HepG2 (cell line): ENCODE measurements around the gene POFUT2. TPM values are rescaled to one million over a fixed set of nuclear protein-coding genes. Genes with fewer than 3 reads are reported as not detected.

Source experiments
- CENPX ChIP-seq: sonication (generic); formaldehyde crosslinking; IDR thresholded peaks from 2 replicates; pipeline ENCODE4 v1.9.0; 2021; ENCODE audit warnings: mild to moderate bottlenecking, missing genetic modification reagents, moderate library complexity
- ERF ChIP-seq: IDR thresholded peaks from 2 replicates; pipeline ENCODE4 v1.6.1; 2018; ENCODE audit warnings: missing biosample characterization, missing genetic modification reagents
- GPBP1L1 ChIP-seq: sonication (generic); formaldehyde crosslinking; IDR thresholded peaks from 2 replicates; pipeline ENCODE4 v1.5.0; 2020; ENCODE audit warnings: mild to moderate bottlenecking, missing genetic modification reagents
- MIER2 ChIP-seq: IDR thresholded peaks from 2 replicates; pipeline ENCODE4 v1.6.1; 2016; ENCODE audit warnings: missing biosample characterization, missing genetic modification reagents
- NFKB2 ChIP-seq: sonication (generic); formaldehyde crosslinking; IDR thresholded peaks from 2 replicates; pipeline ENCODE4 v1.4.0; 2020; ENCODE audit warnings: missing genetic modification reagents, borderline replicate concordance
- SP1 ChIP-seq, 2 experiments: fragments of 450-650 bp in 1 of 2; sonication (generic) in 1 of 2; formaldehyde crosslinking in 1 of 2; IDR thresholded peaks; 2 replicates each; pipeline versions ENCODE4 v1.4.0 to v1.6.1; 2016 to 2020; ENCODE audit warnings: missing genetic modification reagents in 1 of 2
- TEF ChIP-seq: sonication (generic); formaldehyde crosslinking; IDR thresholded peaks from 2 replicates; pipeline ENCODE4 v1.5.0; 2020; ENCODE audit warnings: missing genetic modification reagents
- ZNF136 ChIP-seq: sonication (generic); formaldehyde crosslinking; IDR thresholded peaks from 2 replicates; pipeline ENCODE4 v1.8.1; 2022; ENCODE audit warnings: low read depth, mild to moderate bottlenecking, moderate library complexity, missing genetic modification reagents
- ZNF234 ChIP-seq: sonication (generic); formaldehyde crosslinking; conservative IDR thresholded peaks from 2 replicates; pipeline ENCODE4 v1.5.1; 2020; ENCODE audit warnings: mild to moderate bottlenecking, missing genetic modification reagents
- ZNF510 ChIP-seq: sonication (generic); formaldehyde crosslinking; IDR thresholded peaks from 2 replicates; pipeline ENCODE4 v1.4.0; 2020; ENCODE audit warnings: low read depth, mild to moderate bottlenecking, missing genetic modification reagents
- ZNF562 ChIP-seq: sonication (generic); formaldehyde crosslinking; IDR thresholded peaks from 2 replicates; pipeline ENCODE4 v1.8.0; 2022; ENCODE audit warnings: missing genetic modification reagents, borderline replicate concordance
- ZNF569 ChIP-seq: sonication (generic); formaldehyde crosslinking; IDR thresholded peaks from 2 replicates; pipeline ENCODE4 v1.5.0; 2020; ENCODE audit warnings: mild to moderate bottlenecking, missing genetic modification reagents, moderate library complexity, borderline replicate concordance
- ZNF644 ChIP-seq: IDR thresholded peaks from 2 replicates; pipeline ENCODE4 v1.6.1; 2016; ENCODE audit warnings: low read depth
- ZNF720 ChIP-seq: sonication (generic); formaldehyde crosslinking; IDR thresholded peaks from 2 replicates; pipeline ENCODE4 v1.4.0; 2020; ENCODE audit warnings: missing genetic modification reagents
- ZNF816 ChIP-seq: sonication (generic); formaldehyde crosslinking; IDR thresholded peaks from 2 replicates; pipeline ENCODE4 v1.8.0; 2022; ENCODE audit warnings: missing genetic modification reagents, mild to moderate bottlenecking, borderline replicate concordance
- ZNF839 ChIP-seq: sonication (generic); formaldehyde crosslinking; IDR thresholded peaks from 2 replicates; pipeline ENCODE4 v1.4.0; 2020; ENCODE audit warnings: missing genetic modification reagents, mild to moderate bottlenecking, borderline replicate concordance
- ZSCAN29 ChIP-seq: sonication (generic); formaldehyde crosslinking; conservative IDR thresholded peaks from 2 replicates; pipeline ENCODE4 v1.4.0; 2020; ENCODE audit warnings: mild to moderate bottlenecking, missing genetic modification reagents
- polyA plus RNA-seq, 8 experiments: library from polyadenylated mRNA; depleted of rRNA in 3 of 8; stranded (reverse) in 7 of 8; unstranded in 1 of 8; fragments of >200 nt; fragmentation: Illumina TruSeq in 4 of 8; extraction: Trizol in 4 of 8; gene quantifications; 2 replicates each; pipeline versions ENCODE4 v1.2.1 to v1.2.3, GENCODE V29; 2011 to 2016; ENCODE audit warnings: low read depth in 4 of 8, missing spikeins in 1 of 8, mixed read lengths in 1 of 8; ENCODE audit not compliant: insufficient read depth in 1 of 8
- total RNA-seq, 5 experiments: library from RNA; depleted of rRNA; stranded (reverse); fragments of >200 nt; fragmentation: Illumina TruSeq; extraction: Trizol; gene quantifications; 2 replicates each; pipeline ENCODE4 v1.2.3, GENCODE V29; 2016; ENCODE audit warnings: low read depth in 1 of 5
- TF ChIP-seq, protein P1 (sequence below): sonication (generic); formaldehyde crosslinking; IDR thresholded peaks from 2 replicates; pipeline ENCODE4 v1.9.0; 2021; ENCODE audit warnings: mild to moderate bottlenecking, missing genetic modification reagents
- TF ChIP-seq, protein P2 (sequence below): sonication (generic); formaldehyde crosslinking; IDR thresholded peaks from 2 replicates; pipeline ENCODE4 v1.4.0; 2020; ENCODE audit warnings: missing genetic modification reagents

POFUT2 gene
- total and polyA plus RNA-seq, 2 of the 13 experiments (the other 11 are each of a cell fraction or from before 2014, with no cell fraction given): 22.8 to 24.0 TPM

DNA sequence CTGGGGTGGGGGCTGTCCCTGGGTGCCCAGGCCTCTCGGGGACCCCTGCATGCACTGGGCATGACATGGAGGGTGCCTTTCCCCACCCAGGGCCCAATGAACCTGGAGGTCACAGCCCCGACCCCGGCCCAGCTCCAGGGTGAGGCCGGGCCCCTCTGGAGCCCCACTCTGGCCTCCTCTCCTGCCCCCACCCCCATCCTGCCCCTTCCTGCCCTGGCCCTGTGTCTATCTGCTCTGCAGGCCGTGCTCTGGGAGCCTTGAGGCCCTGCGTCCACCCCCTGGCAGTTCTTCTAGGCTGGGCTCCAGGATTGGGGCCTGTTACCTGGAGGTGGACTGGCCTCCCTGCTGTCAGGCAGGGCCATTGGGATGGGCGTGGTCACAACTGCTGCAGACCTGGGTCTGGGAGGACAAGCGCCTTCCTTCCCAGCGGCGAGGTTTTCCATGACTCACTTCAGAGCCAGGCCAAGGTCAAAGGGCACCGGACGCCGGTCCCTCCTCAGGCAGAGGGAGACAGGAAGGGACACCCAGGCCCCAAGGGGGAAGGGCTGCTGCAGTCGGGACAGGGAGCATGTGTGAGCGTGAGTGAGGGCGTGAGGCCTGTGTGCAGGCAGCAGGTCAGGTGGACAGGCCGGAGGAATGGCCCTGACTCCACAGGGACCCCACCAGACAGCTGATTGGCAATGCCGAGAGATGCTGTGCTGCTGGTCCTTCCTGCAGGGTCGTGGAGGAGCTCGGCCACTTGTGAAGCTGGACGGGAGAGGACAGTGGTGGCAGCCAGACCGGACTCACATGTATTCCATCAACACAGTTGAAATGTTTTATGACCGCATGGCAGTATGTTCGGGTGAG is 31.1 kb upstream of the POFUT2 start (continued):
- TF ChIP-seq, protein P1, sequence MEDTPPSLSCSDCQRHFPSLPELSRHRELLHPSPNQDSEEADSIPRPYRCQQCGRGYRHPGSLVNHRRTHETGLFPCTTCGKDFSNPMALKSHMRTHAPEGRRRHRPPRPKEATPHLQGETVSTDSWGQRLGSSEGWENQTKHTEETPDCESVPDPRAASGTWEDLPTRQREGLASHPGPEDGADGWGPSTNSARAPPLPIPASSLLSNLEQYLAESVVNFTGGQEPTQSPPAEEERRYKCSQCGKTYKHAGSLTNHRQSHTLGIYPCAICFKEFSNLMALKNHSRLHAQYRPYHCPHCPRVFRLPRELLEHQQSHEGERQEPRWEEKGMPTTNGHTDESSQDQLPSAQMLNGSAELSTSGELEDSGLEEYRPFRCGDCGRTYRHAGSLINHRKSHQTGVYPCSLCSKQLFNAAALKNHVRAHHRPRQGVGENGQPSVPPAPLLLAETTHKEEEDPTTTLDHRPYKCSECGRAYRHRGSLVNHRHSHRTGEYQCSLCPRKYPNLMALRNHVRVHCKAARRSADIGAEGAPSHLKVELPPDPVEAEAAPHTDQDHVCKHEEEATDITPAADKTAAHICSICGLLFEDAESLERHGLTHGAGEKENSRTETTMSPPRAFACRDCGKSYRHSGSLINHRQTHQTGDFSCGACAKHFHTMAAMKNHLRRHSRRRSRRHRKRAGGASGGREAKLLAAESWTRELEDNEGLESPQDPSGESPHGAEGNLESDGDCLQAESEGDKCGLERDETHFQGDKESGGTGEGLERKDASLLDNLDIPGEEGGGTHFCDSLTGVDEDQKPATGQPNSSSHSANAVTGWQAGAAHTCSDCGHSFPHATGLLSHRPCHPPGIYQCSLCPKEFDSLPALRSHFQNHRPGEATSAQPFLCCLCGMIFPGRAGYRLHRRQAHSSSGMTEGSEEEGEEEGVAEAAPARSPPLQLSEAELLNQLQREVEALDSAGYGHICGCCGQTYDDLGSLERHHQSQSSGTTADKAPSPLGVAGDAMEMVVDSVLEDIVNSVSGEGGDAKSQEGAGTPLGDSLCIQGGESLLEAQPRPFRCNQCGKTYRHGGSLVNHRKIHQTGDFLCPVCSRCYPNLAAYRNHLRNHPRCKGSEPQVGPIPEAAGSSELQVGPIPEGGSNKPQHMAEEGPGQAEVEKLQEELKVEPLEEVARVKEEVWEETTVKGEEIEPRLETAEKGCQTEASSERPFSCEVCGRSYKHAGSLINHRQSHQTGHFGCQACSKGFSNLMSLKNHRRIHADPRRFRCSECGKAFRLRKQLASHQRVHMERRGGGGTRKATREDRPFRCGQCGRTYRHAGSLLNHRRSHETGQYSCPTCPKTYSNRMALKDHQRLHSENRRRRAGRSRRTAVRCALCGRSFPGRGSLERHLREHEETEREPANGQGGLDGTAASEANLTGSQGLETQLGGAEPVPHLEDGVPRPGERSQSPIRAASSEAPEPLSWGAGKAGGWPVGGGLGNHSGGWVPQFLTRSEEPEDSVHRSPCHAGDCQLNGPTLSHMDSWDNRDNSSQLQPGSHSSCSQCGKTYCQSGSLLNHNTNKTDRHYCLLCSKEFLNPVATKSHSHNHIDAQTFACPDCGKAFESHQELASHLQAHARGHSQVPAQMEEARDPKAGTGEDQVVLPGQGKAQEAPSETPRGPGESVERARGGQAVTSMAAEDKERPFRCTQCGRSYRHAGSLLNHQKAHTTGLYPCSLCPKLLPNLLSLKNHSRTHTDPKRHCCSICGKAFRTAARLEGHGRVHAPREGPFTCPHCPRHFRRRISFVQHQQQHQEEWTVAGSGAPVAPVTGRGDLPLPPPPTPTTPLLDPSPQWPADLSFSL: no peak
- TF ChIP-seq GPBP1L1 (CRISPR knock-in tag): no peak
- no peak for TF ChIP-seq ERF (CRISPR knock-in tag)
- TF ChIP-seq NFKB2 (CRISPR knock-in tag): 0 out of 2 replicates have a peak, but pooled peaks have one; percentile 19
- TF ChIP-seq ZNF562 (CRISPR knock-in tag): no peak
- no peak for TF ChIP-seq CENPX (CRISPR knock-in tag)
- TF ChIP-seq ZNF234: no peak
- TF ChIP-seq, protein P2, sequence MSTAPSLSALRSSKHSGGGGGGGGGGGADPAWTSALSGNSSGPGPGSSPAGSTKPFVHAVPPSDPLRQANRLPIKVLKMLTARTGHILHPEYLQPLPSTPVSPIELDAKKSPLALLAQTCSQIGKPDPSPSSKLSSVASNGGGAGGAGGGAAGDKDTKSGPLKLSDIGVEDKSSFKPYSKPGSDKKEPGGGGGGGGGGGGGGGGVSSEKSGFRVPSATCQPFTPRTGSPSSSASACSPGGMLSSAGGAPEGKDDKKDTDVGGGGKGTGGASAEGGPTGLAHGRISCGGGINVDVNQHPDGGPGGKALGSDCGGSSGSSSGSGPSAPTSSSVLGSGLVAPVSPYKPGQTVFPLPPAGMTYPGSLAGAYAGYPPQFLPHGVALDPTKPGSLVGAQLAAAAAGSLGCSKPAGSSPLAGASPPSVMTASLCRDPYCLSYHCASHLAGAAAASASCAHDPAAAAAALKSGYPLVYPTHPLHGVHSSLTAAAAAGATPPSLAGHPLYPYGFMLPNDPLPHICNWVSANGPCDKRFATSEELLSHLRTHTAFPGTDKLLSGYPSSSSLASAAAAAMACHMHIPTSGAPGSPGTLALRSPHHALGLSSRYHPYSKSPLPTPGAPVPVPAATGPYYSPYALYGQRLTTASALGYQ (CRISPR knock-in tag): peak; percentile 52; the same call in 1 of the 2 replicates
- TF ChIP-seq TEF (CRISPR knock-in tag): no peak
- no peak for TF ChIP-seq ZNF839 (CRISPR knock-in tag)
- TF ChIP-seq SP1 (IDR thresholded peaks at IDR 0.05): no peak
- TF ChIP-seq SP1 (CRISPR knock-in tag; IDR thresholded peaks at IDR 0.05): no peak
- TF ChIP-seq ZNF720: no peak
- no peak for TF ChIP-seq ZNF510
- 0 out of 2 replicates have a peak, but pooled peaks have one; percentile 83 for TF ChIP-seq ZNF136 (CRISPR knock-in tag)
- no peak for TF ChIP-seq ZNF644 (CRISPR knock-in tag)
- no peak for TF ChIP-seq ZNF816 (CRISPR knock-in tag)
- no peak for TF ChIP-seq MIER2
- no peak; the same call in 1 of the 2 replicates for TF ChIP-seq ZSCAN29
- no peak for TF ChIP-seq ZNF569 (CRISPR knock-in tag)
